ENCODE results near the gene UHRF2. TPM values are rescaled to one million over a fixed set of nuclear protein-coding genes. Genes with fewer than 3 reads are reported as not detected.

The UHRF2 gene
- total and polyA plus RNA-seq, 8 donors = 12.8 to 30.0 (median 17.5) TPM

- 95 to 96% methylated on average over 5 of the region's 5 CpGs for WGBS, 2 donors
- DNase-seq (no peak), ATAC-seq (no peak), FAIRE-seq (no peak)
- peaks cover 0 to 5% (median 0%) of the 10 kb centered on the region in 3 donors for H3K36me3 ChIP-seq
- H3K4me1 ChIP-seq = no peaks in the 10 kb centered on the region
- TF ChIP-seq CTCF (IDR thresholded peaks at IDR 0.05) = no peak
- no peaks in the 10 kb centered on the region for H3K27me3 ChIP-seq
- no peaks in the 10 kb centered on the region for H3K9me3 ChIP-seq
- no peak overlapping the region for H3K27ac ChIP-seq
- intact Hi-C loops (cut with DNase I) = no loop called here
- no peak overlapping the region for H3K4me3 ChIP-seq
These were observed 46.7 kb downstream of the UHRF2 start for GRCh38 chr9:6459718-6460117.

GRCh38 chr9:6460189-6460768, 47.3 kb downstream of the UHRF2 start:
- intact Hi-C loops (cut with DNase I) = no loop called here
- TF ChIP-seq CTCF (IDR thresholded peaks at IDR 0.05) = no peak
- no peak for DNase-seq
- 97% methylated on average over 5 of the region's 5 CpGs for WGBS, 2 donors
- no peak for FAIRE-seq
- H3K27ac ChIP-seq = no peak overlapping the region
- no peaks in the 10 kb centered on the region for H3K9me3 ChIP-seq
- no peak for ATAC-seq
- no peak overlapping the region for H3K4me3 ChIP-seq
- H3K4me1 ChIP-seq = no peaks in the 10 kb centered on the region
- no peaks in the 10 kb centered on the region for H3K27me3 ChIP-seq
- H3K36me3 ChIP-seq = peaks cover 0 to 5% (median 0%) of the 10 kb centered on the region in 3 donors

GRCh38 chr9:6461619-6462018, 48.6 kb downstream of the UHRF2 start:
- no peak for DNase-seq
- H3K9me3 ChIP-seq = no peaks in the 10 kb centered on the region
- H3K4me3 ChIP-seq = no peak overlapping the region
- H3K36me3 ChIP-seq = peaks cover 0 to 5% (median 0%) of the 10 kb centered on the region in 3 donors
- H3K27ac ChIP-seq = no peak overlapping the region
- H3K4me1 ChIP-seq = no peaks in the 10 kb centered on the region
- intact Hi-C loops (cut with DNase I) = no loop called here
- no peak for ATAC-seq
- TF ChIP-seq CTCF (IDR thresholded peaks at IDR 0.05) = no peak
- 93 to 94% methylated on average over 3 of the region's 3 CpGs for WGBS, 2 donors
- H3K27me3 ChIP-seq = no peaks in the 10 kb centered on the region
- no peak for FAIRE-seq

- Histone ChIP-seq H3K9me3 (no peaks in the 10 kb centered on the region), H3K36me3 (no peaks in the 10 kb centered on the region), H3K4me1 (peaks cover 0 to 5% (median 0%) of the 10 kb centered on the region in 3 donors), H3K4me3 (no peak overlapping the region), H3K27ac (no peak overlapping the region), H3K27me3 (no peaks in the 10 kb centered on the region)
- TF ChIP-seq CTCF (IDR thresholded peaks at IDR 0.05) = no peak
- WGBS, 2 donors = 78 to 84% methylated on average over 6 of the region's 6 CpGs
- ATAC-seq (peak in 1 of 4 donors; percentile 32), FAIRE-seq (no peak), DNase-seq (no peak)
- intact Hi-C loops (cut with DNase I) = no loop called here
These were observed 54.1 kb downstream of the UHRF2 start for GRCh38 chr9:6467006-6467625.

GRCh38 chr9:6471231-6471850, 58.3 kb downstream of the UHRF2 start:
- H3K36me3 ChIP-seq = no peaks in the 10 kb centered on the region
- no peaks in the 10 kb centered on the region for H3K27me3 ChIP-seq
- H3K4me3 ChIP-seq = no peak overlapping the region
- no peak for FAIRE-seq
- no peak for ATAC-seq
- peaks cover 0 to 5% (median 0%) of the 10 kb centered on the region in 3 donors for H3K4me1 ChIP-seq
- intact Hi-C loops (cut with DNase I) = no loop called here
- H3K27ac ChIP-seq = no peak overlapping the region
- WGBS, 2 donors = 97 to 98% methylated on average over 2 of the region's 2 CpGs
- TF ChIP-seq CTCF (IDR thresholded peaks at IDR 0.05) = no peak
- H3K9me3 ChIP-seq = no peaks in the 10 kb centered on the region
- DNase-seq = no peak
